GM12892 (cell line): ENCODE data around the gene KCNJ6.
"Not testable (repeated sequence)": the region's sequence is repeated elsewhere in the genome, so short reads cannot be mapped to it uniquely, and the experiment has no call there.

Source experiments
- DNase-seq: peaks from one replicate; pipeline ENCODE4 v3.0.0; 2011; ENCODE audit not compliant: insufficient read length
- FAIRE-seq: peaks from 2 replicates; lab custom pipeline; 2011; peaks lifted over from hg19 to GRCh38; lab: Jason Lieb, UNC
- POLR2A ChIP-seq: IDR thresholded peaks from 2 replicates; pipeline ENCODE4 v1.6.1; 2011; ENCODE audit warnings: low read depth, low read length, control low read depth
- POLR2AphosphoS5 ChIP-seq: IDR thresholded peaks from 2 replicates; pipeline ENCODE4 v1.6.1; 2011; ENCODE audit warnings: low read depth, low read length, control low read depth
- TAF1 ChIP-seq: IDR thresholded peaks from 2 replicates; pipeline ENCODE4 v1.6.1; 2011; ENCODE audit warnings: low read depth, mild to moderate bottlenecking, control low read depth, low read length, borderline replicate concordance

Gene KCNJ6

GRCh38 chr21:37734846-37735245 is 181.4 kb downstream of the KCNJ6 start:
- no peak for DNase-seq
- no peak for FAIRE-seq
- TF ChIP-seq TAF1: no peak

GRCh38 chr21:37732927-37733326 is 183.3 kb downstream of the KCNJ6 start:
- TF ChIP-seq TAF1: no peak
- TF ChIP-seq POLR2A: no peak
- no peak for TF ChIP-seq POLR2AphosphoS5
- no peak for DNase-seq
- FAIRE-seq: no peak

- TF ChIP-seq TAF1 (no peak), POLR2AphosphoS5 (no peak), POLR2A (no peak)
- FAIRE-seq: no peak
- no peak for DNase-seq
These were observed 192.1 kb downstream of the KCNJ6 start for GRCh38 chr21:37724201-37724600.

GRCh38 chr21:37717534-37717933 is 198.7 kb downstream of the KCNJ6 start:
- FAIRE-seq (no peak), DNase-seq (no peak)
- no peak for TF ChIP-seq POLR2AphosphoS5
- TF ChIP-seq TAF1: no peak
- no peak for TF ChIP-seq POLR2A

- FAIRE-seq, DNase-seq: not testable (repeated sequence)
These were observed 203.7 kb downstream of the KCNJ6 start for GRCh38 chr21:37712569-37712934.

- TF ChIP-seq POLR2AphosphoS5 (no peak), TAF1 (no peak), POLR2A (no peak)
- DNase-seq (peak; percentile 34), FAIRE-seq (no peak)
These were observed 204.3 kb downstream of the KCNJ6 start for GRCh38 chr21:37711836-37712568.

GRCh38 chr21:37711286-37711829 is 204.9 kb downstream of the KCNJ6 start:
- DNase-seq: no peak
- TF ChIP-seq POLR2A: no peak
- no peak for FAIRE-seq

GRCh38 chr21:37710546-37711285 is 205.5 kb downstream of the KCNJ6 start:
- FAIRE-seq (no peak), DNase-seq (no peak)
- no peak for TF ChIP-seq TAF1
- no peak for TF ChIP-seq POLR2A
- no peak for TF ChIP-seq POLR2AphosphoS5

- FAIRE-seq (no peak), DNase-seq (no peak)
- TF ChIP-seq POLR2A (no peak), TAF1 (no peak), POLR2AphosphoS5 (no peak)
These were observed 211.5 kb downstream of the KCNJ6 start for GRCh38 chr21:37704751-37705150.

GRCh38 chr21:37702241-37702640 is 214.0 kb downstream of the KCNJ6 start:
- TF ChIP-seq POLR2A (no peak), TAF1 (no peak), POLR2AphosphoS5 (no peak)
- DNase-seq (no peak), FAIRE-seq (no peak)

- no peak for TF ChIP-seq POLR2AphosphoS5
- TF ChIP-seq POLR2A: no peak
- no peak for TF ChIP-seq TAF1
- DNase-seq (peak; percentile 43), FAIRE-seq (peak; percentile 71)
These were observed 215.5 kb downstream of the KCNJ6 start for GRCh38 chr21:37700641-37701202.

- FAIRE-seq (no peak), DNase-seq (no peak)
- TF ChIP-seq POLR2AphosphoS5 (no peak), TAF1 (no peak), POLR2A (no peak)
These were observed 217.1 kb downstream of the KCNJ6 start for GRCh38 chr21:37699024-37699775.
